Upper lobe of left lung (tissue), 6 donors: ENCODE measurements around the gene APMAP. TPM values are rescaled to one million over a fixed set of nuclear protein-coding genes. Genes with fewer than 3 reads are reported as not detected.

ENCODE experiments used
- ATAC-seq, 2 donors: fragments of 200-7000 bp; cut with Tn5 transposase; one replicate each; pipeline ENCODE4 v1.9.1; 2022; ENCODE audit warnings: mild to moderate bottlenecking in 2 of 2, moderate library complexity in 2 of 2; ENCODE audit not compliant: low FRiP score in 2 of 2
- DNase-seq, 2 donors: peaks; one replicate each; pipeline ENCODE4 v3.0.0-alpha.2; 2019 to 2020
- H3K27ac ChIP-seq, 4 donors: fragments of 200-600 bp; sonication (generic); one replicate each; pipeline ENCODE4 v1.5.1; 2016 to 2019
- H3K27me3 ChIP-seq, 4 donors: fragments of 200-600 bp; sonication (generic); one replicate each; pipeline ENCODE4 v1.5.1; 2017 to 2019
- H3K36me3 ChIP-seq, 4 donors: fragments of 200-600 bp; sonication (generic); one replicate each; pipeline ENCODE4 v1.5.1; 2016 to 2019
- H3K4me1 ChIP-seq, 4 donors: fragments of 200-600 bp; sonication (generic); one replicate each; pipeline ENCODE4 v1.5.1; 2018 to 2019
- H3K4me3 ChIP-seq, 4 donors: fragments of 200-600 bp; sonication (generic); one replicate each; pipeline ENCODE4 v1.5.1; 2017 to 2019; ENCODE audit warnings: mild to moderate bottlenecking in 2 of 4, moderate library complexity in 1 of 4
- H3K9me3 ChIP-seq, 4 donors: fragments of 200-600 bp; sonication (generic); one replicate each; pipeline ENCODE4 v1.5.1; 2018 to 2019
- EP300 ChIP-seq, 4 donors: sonication (generic); formaldehyde crosslinking; IDR thresholded peaks; one replicate each; pipeline ENCODE4 v1.5.1; 2017; ENCODE audit warnings: antibody characterized with exemption in 4 of 4, control low read depth in 2 of 4
- POLR2A ChIP-seq, 4 donors: fragments of 450-650 bp; IDR thresholded peaks; one replicate each; pipeline ENCODE4 v1.5.1; 2016 to 2017; ENCODE audit warnings: antibody characterized with exemption in 4 of 4, mild to moderate bottlenecking in 2 of 4
- POLR2AphosphoS5 ChIP-seq, 2 donors: sonication (generic); formaldehyde crosslinking; IDR thresholded peaks; one replicate each; pipeline ENCODE4 v1.5.1; 2017; ENCODE audit warnings: antibody characterized with exemption in 2 of 2
- WGBS, 2 donors: methylation state at CpG; one replicate each; pipeline ENCODE4 v1.1.5; 2017 to 2018; 5-methylcytosine and 5-hydroxymethylcytosine counted together
- small RNA-seq, 4 donors: library from RNA; depleted of rRNA; stranded (forward); fragments of <200 nt; gene quantifications; one replicate each; pipeline ENCODE3, GENCODE V24; 2016
- total RNA-seq, 6 donors: library from RNA; depleted of rRNA in 4 of 6; stranded (reverse); fragments of >200 nt in 4 of 6; gene quantifications; one replicate each; pipeline versions ENCODE4 v1.1.0 to v1.2.1, GENCODE V29; 2016 to 2021
- TF ChIP-seq, protein P1 (sequence below), 6 experiments: fragments of 450-650 bp in 4 of 6; fragments of 200-600 bp in 2 of 6; sonication (generic) in 2 of 6; IDR thresholded peaks; one replicate each; pipeline ENCODE4 v1.5.1; 2016 to 2019; ENCODE audit warnings: antibody characterized with exemption in 6 of 6
- donor health status: DM: no; HTN: no; CAD: no; lungs with moderate emphysema.
- donor health status: DM: no; HTN: yes; CAD: no; lungs with severe emphysema.

The APMAP gene
- total RNA-seq, 6 donors from 2014 or later = 31.4 to 80.1 (median 55.5) TPM

- H3K4me3 ChIP-seq = no peak overlapping the region
- H3K9me3 ChIP-seq = no peaks in the 10 kb centered on the region
- no peak for DNase-seq
- no peak for ATAC-seq
- no peaks in the 10 kb centered on the region for H3K36me3 ChIP-seq
- H3K4me1 ChIP-seq = peaks cover 0 to 10% (median 7%) of the 10 kb centered on the region in 4 donors
- H3K27ac ChIP-seq = no peak overlapping the region
- WGBS, 2 donors = 84 to 90% methylated on average over 3 to 7 of the region's 7 CpGs
- no peaks in the 10 kb centered on the region for H3K27me3 ChIP-seq
- TF ChIP-seq POLR2AphosphoS5 (IDR thresholded peaks at IDR 0.05) (no peak), EP300 (IDR thresholded peaks at IDR 0.05) (no peak), POLR2A (IDR thresholded peaks at IDR 0.05) (no peak)
- TF ChIP-seq, protein P1, sequence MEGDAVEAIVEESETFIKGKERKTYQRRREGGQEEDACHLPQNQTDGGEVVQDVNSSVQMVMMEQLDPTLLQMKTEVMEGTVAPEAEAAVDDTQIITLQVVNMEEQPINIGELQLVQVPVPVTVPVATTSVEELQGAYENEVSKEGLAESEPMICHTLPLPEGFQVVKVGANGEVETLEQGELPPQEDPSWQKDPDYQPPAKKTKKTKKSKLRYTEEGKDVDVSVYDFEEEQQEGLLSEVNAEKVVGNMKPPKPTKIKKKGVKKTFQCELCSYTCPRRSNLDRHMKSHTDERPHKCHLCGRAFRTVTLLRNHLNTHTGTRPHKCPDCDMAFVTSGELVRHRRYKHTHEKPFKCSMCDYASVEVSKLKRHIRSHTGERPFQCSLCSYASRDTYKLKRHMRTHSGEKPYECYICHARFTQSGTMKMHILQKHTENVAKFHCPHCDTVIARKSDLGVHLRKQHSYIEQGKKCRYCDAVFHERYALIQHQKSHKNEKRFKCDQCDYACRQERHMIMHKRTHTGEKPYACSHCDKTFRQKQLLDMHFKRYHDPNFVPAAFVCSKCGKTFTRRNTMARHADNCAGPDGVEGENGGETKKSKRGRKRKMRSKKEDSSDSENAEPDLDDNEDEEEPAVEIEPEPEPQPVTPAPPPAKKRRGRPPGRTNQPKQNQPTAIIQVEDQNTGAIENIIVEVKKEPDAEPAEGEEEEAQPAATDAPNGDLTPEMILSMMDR (IDR thresholded peaks at IDR 0.05) = no peak
Measured at GRCh38 chr20:24915892-24916291, 76.7 kb downstream of the APMAP start.

GRCh38 chr20:24915440-24915839 is 77.1 kb downstream of the APMAP start:
- Histone ChIP-seq H3K4me1 (peaks cover 0 to 10% (median 7%) of the 10 kb centered on the region in 4 donors), H3K9me3 (no peaks in the 10 kb centered on the region), H3K27me3 (no peaks in the 10 kb centered on the region), H3K36me3 (no peaks in the 10 kb centered on the region), H3K27ac (no peak overlapping the region), H3K4me3 (no peak overlapping the region)
- no peak for DNase-seq
- no peak for ATAC-seq
- 92% methylated on average over 8 to 9 of the region's 9 CpGs for WGBS, 2 donors
- TF ChIP-seq, protein P1 (IDR thresholded peaks at IDR 0.05) = no peak
- TF ChIP-seq POLR2AphosphoS5 (IDR thresholded peaks at IDR 0.05) (no peak), POLR2A (IDR thresholded peaks at IDR 0.05) (no peak), EP300 (IDR thresholded peaks at IDR 0.05) (no peak)

DNA sequence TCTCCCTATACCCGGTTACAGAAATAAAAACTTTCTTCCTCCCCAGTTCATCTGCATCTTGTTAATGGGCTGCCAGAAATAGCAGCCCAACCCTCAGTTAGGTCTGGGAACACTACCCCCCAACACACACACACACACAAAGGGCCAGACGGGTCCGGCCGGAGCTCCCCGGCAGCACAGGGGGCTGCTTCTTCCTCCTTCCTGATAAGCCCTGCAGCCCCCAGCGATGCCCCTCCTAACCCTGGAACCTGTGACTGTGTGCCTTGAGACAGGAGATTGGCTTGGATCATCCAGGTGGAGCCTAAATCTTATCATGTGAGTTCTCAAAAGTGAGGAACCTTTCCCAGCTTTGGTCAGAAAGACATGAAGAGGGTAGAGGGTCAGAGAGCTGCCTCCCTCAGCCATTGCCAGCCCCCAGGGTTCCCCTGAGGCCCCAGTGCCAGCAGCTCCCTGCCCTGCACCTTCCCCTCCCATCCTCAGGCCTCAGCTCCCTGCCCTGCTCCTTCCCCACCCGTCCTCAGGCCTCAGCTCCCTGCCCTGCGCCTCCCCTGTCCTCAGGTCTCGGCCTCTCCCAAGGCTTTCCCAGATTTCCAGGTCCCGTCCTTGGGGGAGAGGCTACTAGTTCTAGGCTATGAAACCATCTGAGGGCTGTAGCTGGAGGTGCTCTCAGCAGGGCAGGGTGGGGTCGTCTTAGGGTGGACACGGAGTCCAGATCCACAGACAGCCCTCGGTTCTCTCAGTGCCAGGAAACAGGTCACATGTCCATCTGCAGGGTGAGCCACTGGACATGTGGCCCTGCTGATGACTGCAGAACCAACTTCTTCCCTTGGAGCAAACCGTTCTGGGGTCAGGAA is 77.9 kb downstream of the APMAP start:
- Histone ChIP-seq H3K27ac (no peak overlapping the region), H3K4me1 (peaks cover 0 to 10% (median 7%) of the 10 kb centered on the region in 4 donors), H3K9me3 (no peaks in the 10 kb centered on the region), H3K27me3 (no peaks in the 10 kb centered on the region), H3K4me3 (no peak overlapping the region), H3K36me3 (no peaks in the 10 kb centered on the region)
- no peak for ATAC-seq
- DNase-seq = no peak
- TF ChIP-seq EP300 (IDR thresholded peaks at IDR 0.05) (no peak), POLR2AphosphoS5 (IDR thresholded peaks at IDR 0.05) (no peak), POLR2A (IDR thresholded peaks at IDR 0.05) (no peak)
- TF ChIP-seq, protein P1 (IDR thresholded peaks at IDR 0.05) = no peak
- WGBS, 2 donors = 73 to 78% methylated on average over 14 of the region's 14 CpGs

DNA sequence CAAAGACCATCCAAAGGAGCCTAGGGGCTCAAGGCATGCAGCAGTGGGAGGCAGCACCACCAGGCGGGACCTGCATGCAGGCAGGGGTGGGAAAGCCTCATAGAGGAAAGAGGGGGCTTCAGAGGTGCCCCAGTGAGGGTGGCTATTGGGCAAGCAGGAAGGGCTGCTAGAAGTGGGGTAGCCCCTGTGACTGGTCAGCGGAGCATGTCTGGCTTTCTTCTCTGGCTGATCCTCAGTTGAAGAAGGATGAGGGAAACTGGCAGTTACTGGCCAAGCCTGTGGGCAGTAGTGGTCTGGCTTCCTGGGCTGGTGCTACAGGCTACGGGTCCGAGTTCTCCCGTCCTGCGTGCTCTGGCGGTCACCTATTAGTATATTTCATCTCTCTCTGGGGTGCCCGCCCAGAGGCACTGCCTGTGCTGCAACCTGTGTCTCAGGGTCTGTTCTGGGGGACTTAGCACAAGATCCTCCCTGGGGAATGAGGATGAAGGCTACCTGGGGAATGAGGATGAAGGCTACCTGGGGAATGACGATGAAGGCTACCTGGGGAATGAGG is 79.4 kb downstream of the APMAP start:
- H3K27ac ChIP-seq = no peak overlapping the region
- DNase-seq (no peak), ATAC-seq (no peak)
- H3K4me1 ChIP-seq = peaks cover 0 to 2% (median 2%) of the 10 kb centered on the region in 4 donors
- H3K9me3 ChIP-seq = peaks cover 0 to 9% (median 2%) of the 10 kb centered on the region in 4 donors
- H3K4me3 ChIP-seq = no peak overlapping the region
- 93 to 97% methylated on average over 5 to 9 of the region's 9 CpGs for WGBS, 2 donors
- H3K36me3 ChIP-seq = no peaks in the 10 kb centered on the region
- no peak for TF ChIP-seq POLR2AphosphoS5 (IDR thresholded peaks at IDR 0.05)
- H3K27me3 ChIP-seq = no peaks in the 10 kb centered on the region

Small RNA genes lying within 50 kb of the gene (small RNA-seq; reads per million reads assigned to genes)
- gene RNU6-1257P = 0 reads per million in 4 donors

Other genes starting within 250 kb of the APMAP start
- 10 to 100 TPM in 5 of 6 donors, not detected in 1; 13.7 to 28.3 (median 15.4) TPM for gene CST7, start 43.5 kb downstream of the APMAP start, total RNA-seq
- gene ACSS1, start 65.4 kb upstream of the APMAP start, total RNA-seq = 100 to 1,000 TPM in 1 of 6 donors, 10 to 100 TPM in 5; 39.7 to 122 (median 58.1) TPM
- gene VSX1, start 89.4 kb upstream of the APMAP start, total RNA-seq = not detected
- 100 to 1,000 TPM in 2 of 6 donors, 10 to 100 TPM in 4; 53.7 to 170 (median 81.7) TPM for gene ENTPD6, start 203.0 kb upstream of the APMAP start, total RNA-seq